KMS-11 (cell line): ENCODE data around the gene B3GNT8.

Source experiments
- H2AFZ ChIP-seq: fragments of 200-600 bp; sonication (generic); 2 replicates; pipeline ENCODE4 v1.6.1; 2016; ENCODE audit warnings: antibody characterized with exemption, mixed run types, low read depth
- H3K27ac ChIP-seq: fragments of 200-600 bp; sonication (generic); 2 replicates; pipeline ENCODE4 v1.6.1; 2016; ENCODE audit warnings: mild to moderate bottlenecking, mixed run types
- H3K27me3 ChIP-seq: fragments of 200-600 bp; sonication (generic); 2 replicates; pipeline ENCODE4 v1.6.1; 2017; ENCODE audit warnings: mild to moderate bottlenecking, low read depth, mixed run types, moderate library complexity; ENCODE audit not compliant: insufficient read depth
- H3K36me3 ChIP-seq: fragments of 200-600 bp; sonication (generic); 2 replicates; pipeline ENCODE4 v1.6.1; 2017; ENCODE audit warnings: mild to moderate bottlenecking, mixed run types; ENCODE audit not compliant: insufficient read depth
- H3K4me1 ChIP-seq: fragments of 200-600 bp; sonication (generic); 2 replicates; pipeline ENCODE4 v1.6.1; 2016; ENCODE audit warnings: mild to moderate bottlenecking, low read depth, mixed run types; ENCODE audit not compliant: poor library complexity, severe bottlenecking
- H3K4me2 ChIP-seq: fragments of 200-600 bp; sonication (generic); 2 replicates; pipeline ENCODE4 v1.7.0; 2016; ENCODE audit warnings: mild to moderate bottlenecking, mixed run types
- H3K4me3 ChIP-seq: fragments of 200-600 bp; sonication (generic); IDR thresholded peaks from 2 replicates; pipeline ENCODE4 v1.6.1; 2017; ENCODE audit warnings: low read depth, low read length, mixed read lengths; ENCODE audit not compliant: insufficient read depth
- H3K79me2 ChIP-seq: fragments of 200-600 bp; sonication (generic); 2 replicates; pipeline ENCODE4 v1.6.1; 2016; ENCODE audit warnings: low read depth, mixed run types; ENCODE audit not compliant: insufficient read depth
- H3K9ac ChIP-seq: fragments of 200-600 bp; sonication (generic); 2 replicates; pipeline ENCODE4 v1.6.1; 2016; ENCODE audit warnings: mild to moderate bottlenecking, mixed run types
- H4K20me1 ChIP-seq: fragments of 200-600 bp; sonication (generic); 2 replicates; pipeline ENCODE4 v1.6.1; 2016; ENCODE audit warnings: mild to moderate bottlenecking, mixed run types; ENCODE audit not compliant: insufficient read depth
- CTCF ChIP-seq: fragments of 200-600 bp; sonication (generic); conservative IDR thresholded peaks from 2 replicates; pipeline ENCODE4 v1.6.1; 2017; ENCODE audit warnings: low read depth, mild to moderate bottlenecking, antibody characterized with exemption, low read length, moderate library complexity, mixed read lengths

Gene B3GNT8

GRCh38 chr19:41424335-41425173 lies 2.6 kb downstream of the B3GNT8 start:
- Histone ChIP-seq H3K27ac (no peak overlapping the region), H3K9ac (no peak overlapping the region), H3K36me3 (no peaks in the 10 kb centered on the region; the same call in 1 of the 2 replicates), H2AFZ (no peak overlapping the region), H3K4me1 (no peaks in the 10 kb centered on the region), H3K4me2 (no peak overlapping the region), H4K20me1 (no peaks in the 10 kb centered on the region), H3K4me3 (no peak overlapping the region), H3K79me2 (no peaks in the 10 kb centered on the region), H3K27me3 (no peaks in the 10 kb centered on the region)
- TF ChIP-seq CTCF = no peak

GRCh38 chr19:41422955-41423354 lies 4.2 kb downstream of the B3GNT8 start:
- no peaks in the 10 kb centered on the region for H3K4me1 ChIP-seq
- no peaks in the 10 kb centered on the region; the same call in 1 of the 2 replicates for H3K36me3 ChIP-seq
- H3K27ac ChIP-seq = no peak overlapping the region
- no peak for TF ChIP-seq CTCF
- H3K79me2 ChIP-seq = no peaks in the 10 kb centered on the region
- H3K9ac ChIP-seq = no peak overlapping the region
- no peak overlapping the region for H2AFZ ChIP-seq
- no peak overlapping the region for H3K4me2 ChIP-seq
- no peak overlapping the region for H3K4me3 ChIP-seq
- H4K20me1 ChIP-seq = no peaks in the 10 kb centered on the region
- H3K27me3 ChIP-seq = no peaks in the 10 kb centered on the region

GRCh38 chr19:41422456-41422855 lies 4.7 kb downstream of the B3GNT8 start:
- no peaks in the 10 kb centered on the region for H3K79me2 ChIP-seq
- H3K4me3 ChIP-seq = no peak overlapping the region
- no peaks in the 10 kb centered on the region for H3K27me3 ChIP-seq
- no peaks in the 10 kb centered on the region for H4K20me1 ChIP-seq
- H3K9ac ChIP-seq = no peak overlapping the region
- no peak overlapping the region for H2AFZ ChIP-seq
- no peaks in the 10 kb centered on the region for H3K4me1 ChIP-seq
- H3K36me3 ChIP-seq = no peaks in the 10 kb centered on the region; the same call in 1 of the 2 replicates
- no peak for TF ChIP-seq CTCF
- H3K27ac ChIP-seq = no peak overlapping the region
- no peak overlapping the region for H3K4me2 ChIP-seq

GRCh38 chr19:41421973-41422372 lies 5.2 kb downstream of the B3GNT8 start:
- Histone ChIP-seq H3K9ac (no peak overlapping the region), H3K79me2 (no peaks in the 10 kb centered on the region), H3K36me3 (no peaks in the 10 kb centered on the region; the same call in 1 of the 2 replicates), H4K20me1 (no peaks in the 10 kb centered on the region), H3K4me3 (no peak overlapping the region), H3K27ac (no peak overlapping the region), H2AFZ (no peak overlapping the region), H3K4me2 (no peak overlapping the region), H3K4me1 (no peaks in the 10 kb centered on the region), H3K27me3 (no peaks in the 10 kb centered on the region)
- TF ChIP-seq CTCF = no peak
